Dendritic cell treated with granulocyte-macrophage colony-stimulating factor and Interleukin-4, amounts not matched to agents 40 ng/mL and 50 ng/mL, for 4 days (primary cell): ENCODE data around the gene MYBPC3.

Source experiments
- H3K27ac Mint-ChIP-seq: one replicate; pipeline ENCODE4 v1.8.0; 2022; ENCODE audit warnings: mild to moderate bottlenecking, mixed read lengths
- H3K27me3 Mint-ChIP-seq: one replicate; pipeline ENCODE4 v1.8.0; 2022; ENCODE audit warnings: mild to moderate bottlenecking, mixed read lengths
- H3K36me3 Mint-ChIP-seq: one replicate; pipeline ENCODE4 v1.8.0; 2022; ENCODE audit warnings: low read depth, mixed read lengths
- H3K4me1 Mint-ChIP-seq: one replicate; pipeline ENCODE4 v1.8.0; 2022; ENCODE audit warnings: low read depth, mixed read lengths
- H3K4me3 Mint-ChIP-seq: one replicate; pipeline ENCODE4 v1.8.0; 2022; ENCODE audit warnings: mild to moderate bottlenecking, moderate library complexity, mixed read lengths
- H3K9me3 Mint-ChIP-seq: one replicate; pipeline ENCODE4 v1.8.0; 2022; ENCODE audit warnings: mixed read lengths
- intact Hi-C: fragments of 100-400 bp; cut with micrococcal nuclease; formaldehyde crosslinking; loops from one replicate; pipeline ENCODE4 v1.15.0; 2022

Gene MYBPC3

GRCh38 chr11:47391077-47391583, 38.6 kb upstream of the MYBPC3 start:
- H3K4me3 Mint-ChIP-seq = peak overlapping the region; percentile 77
- no peaks in the 10 kb centered on the region for H3K9me3 Mint-ChIP-seq
- intact Hi-C loops = no loop called here
- H3K4me1 Mint-ChIP-seq = peaks cover 94% of the 10 kb centered on the region
- peaks cover 77% of the 10 kb centered on the region for H3K36me3 Mint-ChIP-seq
- H3K27ac Mint-ChIP-seq = peak overlapping the region; percentile 100
- no peaks in the 10 kb centered on the region for H3K27me3 Mint-ChIP-seq

- peaks cover 94% of the 10 kb centered on the region for H3K4me1 Mint-ChIP-seq
- peak overlapping the region; percentile 77 for H3K4me3 Mint-ChIP-seq
Observed at GRCh38 chr11:47390422-47390760, 37.9 kb upstream of the MYBPC3 start.

GRCh38 chr11:47389577-47390421, 37.3 kb upstream of the MYBPC3 start:
- Mint-ChIP-seq H3K27me3 (no peaks in the 10 kb centered on the region), H3K4me1 (peaks cover 94% of the 10 kb centered on the region), H3K27ac (peak overlapping the region; percentile 100), H3K4me3 (peak overlapping the region; percentile 77), H3K9me3 (no peaks in the 10 kb centered on the region), H3K36me3 (peaks cover 79% of the 10 kb centered on the region)
- intact Hi-C loops = no loop called here

More at GRCh38 chr11:47390422-47390760, 37.9 kb upstream of the MYBPC3 start:
- H3K36me3 Mint-ChIP-seq = peaks cover 77% of the 10 kb centered on the region
- H3K9me3 Mint-ChIP-seq = no peaks in the 10 kb centered on the region
- peak overlapping the region; percentile 100 for H3K27ac Mint-ChIP-seq
- intact Hi-C loops = no loop called here
- no peaks in the 10 kb centered on the region for H3K27me3 Mint-ChIP-seq

- Mint-ChIP-seq H3K36me3 (peaks cover 71% of the 10 kb centered on the region), H3K9me3 (no peaks in the 10 kb centered on the region), H3K27ac (peak overlapping the region; percentile 100), H3K27me3 (no peaks in the 10 kb centered on the region), H3K4me1 (peaks cover 89% of the 10 kb centered on the region), H3K4me3 (peak overlapping the region; percentile 77)
- intact Hi-C loops = no loop called here
Observed at GRCh38 chr11:47388697-47389576, 36.4 kb upstream of the MYBPC3 start.

- Mint-ChIP-seq H3K27ac (peak overlapping the region; percentile 100), H3K9me3 (no peaks in the 10 kb centered on the region), H3K4me1 (peaks cover 87% of the 10 kb centered on the region), H3K27me3 (no peaks in the 10 kb centered on the region), H3K36me3 (peaks cover 69% of the 10 kb centered on the region), H3K4me3 (peak overlapping the region; percentile 77)
- intact Hi-C loops = no loop called here
Observed at GRCh38 chr11:47387944-47388696, 35.6 kb upstream of the MYBPC3 start.

- peak overlapping the region; percentile 100 for H3K27ac Mint-ChIP-seq
Observed at GRCh38 chr11:47384498-47384897, 32.0 kb upstream of the MYBPC3 start.

GRCh38 chr11:47383071-47383470, 30.6 kb upstream of the MYBPC3 start:
- Mint-ChIP-seq H3K36me3 (peaks cover 45% of the 10 kb centered on the region), H3K27ac (peak overlapping the region; percentile 99), H3K4me1 (peaks cover 52% of the 10 kb centered on the region), H3K9me3 (no peaks in the 10 kb centered on the region), H3K4me3 (peak overlapping the region; percentile 73), H3K27me3 (no peaks in the 10 kb centered on the region)
- intact Hi-C loops = no loop called here

More at GRCh38 chr11:47384498-47384897, 32.0 kb upstream of the MYBPC3 start:
- intact Hi-C loops = no loop called here
- Mint-ChIP-seq H3K4me1 (peaks cover 67% of the 10 kb centered on the region), H3K36me3 (peaks cover 54% of the 10 kb centered on the region), H3K4me3 (no peak overlapping the region), H3K27me3 (no peaks in the 10 kb centered on the region), H3K9me3 (no peaks in the 10 kb centered on the region)

GRCh38 chr11:47380078-47380477, 27.6 kb upstream of the MYBPC3 start:
- intact Hi-C loops = no loop called here

GRCh38 chr11:47379317-47379716, 26.8 kb upstream of the MYBPC3 start:
- intact Hi-C loops = no loop called here
- Mint-ChIP-seq H3K4me1 (peaks cover 43% of the 10 kb centered on the region), H3K36me3 (peaks cover 68% of the 10 kb centered on the region), H3K9me3 (no peaks in the 10 kb centered on the region), H3K27me3 (no peaks in the 10 kb centered on the region), H3K4me3 (no peak overlapping the region), H3K27ac (no peak overlapping the region)

More at GRCh38 chr11:47380078-47380477, 27.6 kb upstream of the MYBPC3 start:
- Mint-ChIP-seq H3K27ac (no peak overlapping the region), H3K36me3 (peaks cover 62% of the 10 kb centered on the region), H3K9me3 (no peaks in the 10 kb centered on the region), H3K27me3 (no peaks in the 10 kb centered on the region), H3K4me1 (peaks cover 37% of the 10 kb centered on the region), H3K4me3 (no peak overlapping the region)

GRCh38 chr11:47378836-47379170, 26.3 kb upstream of the MYBPC3 start:
- intact Hi-C loops = loop anchor here (1.0 kb wide), 1 partner anchor 29 kb away; the partner anchor contains the start of gene SLC39A13
- Mint-ChIP-seq H3K27me3 (no peaks in the 10 kb centered on the region), H3K4me1 (peaks cover 47% of the 10 kb centered on the region), H3K27ac (no peak overlapping the region), H3K9me3 (no peaks in the 10 kb centered on the region), H3K4me3 (no peak overlapping the region), H3K36me3 (peaks cover 73% of the 10 kb centered on the region)

GRCh38 chr11:47378010-47378835, 25.7 kb upstream of the MYBPC3 start, which contains the start of gene SPI1:
TSS of gene SPI1 (minus strand) at chr11:47378547. CDS start at chr11:47378353, 194 bp downstream.
- H3K4me1 Mint-ChIP-seq = peaks cover 47% of the 10 kb centered on the region
- no peak within 1 kb of the TSS for H3K4me3 Mint-ChIP-seq
- H3K27me3 Mint-ChIP-seq = no peaks in the 10 kb centered on the region
- H3K36me3 Mint-ChIP-seq = peaks cover 74% of the 10 kb centered on the region
- H3K27ac Mint-ChIP-seq = no peak within 1 kb of the TSS
- no peaks in the 10 kb centered on the region for H3K9me3 Mint-ChIP-seq
- intact Hi-C loops = loop anchor here (1.0 kb wide), 1 partner anchor 30 kb away; the partner anchor contains the start of gene SLC39A13

GRCh38 chr11:47377571-47378009, 25.1 kb upstream of the MYBPC3 start:
- Mint-ChIP-seq H3K27ac (no peak overlapping the region), H3K27me3 (no peaks in the 10 kb centered on the region), H3K9me3 (no peaks in the 10 kb centered on the region), H3K4me3 (no peak overlapping the region), H3K36me3 (peaks cover 74% of the 10 kb centered on the region), H3K4me1 (peaks cover 47% of the 10 kb centered on the region)
- intact Hi-C loops = loop anchor here (1.0 to 2.0 kb wide), 2 partner anchors 17 to 31 kb away; partner anchors contain the start of gene SLC39A13
